Activated T-helper 17 cell treated with anti-CD3 and anti-CD28 coated beads, Interleukin-2, amount 50 U/mL, for 72 hours (primary cell): ENCODE measurements around the gene ETV3L. TPM values are rescaled to one million over a fixed set of nuclear protein-coding genes. Genes with fewer than 3 reads are reported as not detected.
A peak's percentile ranks its signal among the peaks of the same experiment; 100 is the strongest.
"Not testable (repeated sequence)": the region's sequence is repeated elsewhere in the genome, so short reads cannot be mapped to it uniquely, and the experiment has no call there.

Experiments used
- ATAC-seq: fragments of 150-1000 bp; cut with Tn5 transposase; replicated peaks from 2 replicates; pipeline ENCODE4 v1.10.0; 2021; ENCODE audit warnings: mild to moderate bottlenecking, moderate library complexity
- H3K27ac Mint-ChIP-seq: one replicate; pipeline ENCODE4 v1.8.0; 2022; ENCODE audit warnings: mixed read lengths
- H3K27me3 Mint-ChIP-seq: one replicate; pipeline ENCODE4 v1.8.0; 2022; ENCODE audit warnings: mixed read lengths
- H3K36me3 Mint-ChIP-seq: one replicate; pipeline ENCODE4 v1.8.0; 2022; ENCODE audit warnings: low read depth, mild to moderate bottlenecking, mixed read lengths
- H3K4me1 Mint-ChIP-seq: one replicate; pipeline ENCODE4 v1.8.0; 2022; ENCODE audit warnings: mixed read lengths
- H3K4me3 Mint-ChIP-seq: one replicate; pipeline ENCODE4 v1.8.0; 2022; ENCODE audit warnings: mild to moderate bottlenecking, mixed read lengths
- H3K9me3 Mint-ChIP-seq: one replicate; pipeline ENCODE4 v1.8.0; 2022; ENCODE audit warnings: mixed read lengths
- total RNA-seq, 2 donors: library from RNA; stranded (reverse); gene quantifications; one replicate each; pipeline ENCODE4 v1.2.3, GENCODE V29; 2022

Gene ETV3L
- total RNA-seq, 2 donors from 2014 or later = 0.26 TPM; not detected in 1

DNA sequence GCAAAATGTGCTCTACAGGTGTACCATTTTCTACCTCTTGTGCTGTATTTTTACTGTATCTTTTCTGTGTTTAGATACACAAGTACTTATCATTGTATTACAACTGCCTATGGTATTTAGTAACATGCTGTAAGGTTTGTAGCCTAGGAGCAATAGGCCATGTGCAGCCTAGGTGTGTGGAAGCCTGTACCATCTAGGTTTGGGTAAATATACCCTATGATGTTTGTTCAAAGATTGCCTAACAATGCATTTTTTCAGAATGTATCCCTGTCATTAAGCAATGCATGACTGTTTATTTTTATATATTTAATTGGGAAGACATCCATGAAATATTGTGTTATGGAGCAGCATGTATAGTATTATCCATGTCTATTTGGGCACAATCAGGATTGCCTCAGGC is 11.0 kb downstream of the ETV3L start:
- no peak overlapping the region for H3K4me3 Mint-ChIP-seq
- H3K4me1 Mint-ChIP-seq = no peaks in the 10 kb centered on the region
- H3K27ac Mint-ChIP-seq = no peak overlapping the region
- no peaks in the 10 kb centered on the region for H3K9me3 Mint-ChIP-seq
- no peaks in the 10 kb centered on the region for H3K27me3 Mint-ChIP-seq
- H3K36me3 Mint-ChIP-seq = no peaks in the 10 kb centered on the region
- no peak for ATAC-seq

DNA sequence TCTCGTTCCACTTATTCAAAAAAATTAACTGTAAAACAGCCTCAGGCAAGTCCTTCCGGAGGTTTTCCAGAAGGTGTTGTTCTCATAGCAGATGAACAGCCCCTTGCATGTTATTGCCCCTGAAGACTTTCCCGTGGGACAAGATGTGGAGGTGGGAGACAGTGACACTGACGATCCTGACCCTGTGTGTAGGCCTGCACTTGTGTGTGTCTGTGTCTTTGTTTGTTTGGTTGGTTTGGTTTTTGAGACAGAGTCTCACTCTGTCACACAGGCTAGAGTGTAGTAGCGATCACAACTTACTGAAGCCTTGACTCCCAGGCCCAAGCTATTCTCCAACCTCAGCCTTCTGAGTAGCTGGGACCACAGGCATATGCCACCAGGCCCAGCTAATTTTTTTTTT is 12.6 kb downstream of the ETV3L start:
- no peaks in the 10 kb centered on the region for H3K27me3 Mint-ChIP-seq
- H3K4me3 Mint-ChIP-seq = no peak overlapping the region
- no peaks in the 10 kb centered on the region for H3K9me3 Mint-ChIP-seq
- H3K36me3 Mint-ChIP-seq = no peaks in the 10 kb centered on the region
- no peak for ATAC-seq
- H3K27ac Mint-ChIP-seq = no peak overlapping the region
- H3K4me1 Mint-ChIP-seq = no peaks in the 10 kb centered on the region

DNA sequence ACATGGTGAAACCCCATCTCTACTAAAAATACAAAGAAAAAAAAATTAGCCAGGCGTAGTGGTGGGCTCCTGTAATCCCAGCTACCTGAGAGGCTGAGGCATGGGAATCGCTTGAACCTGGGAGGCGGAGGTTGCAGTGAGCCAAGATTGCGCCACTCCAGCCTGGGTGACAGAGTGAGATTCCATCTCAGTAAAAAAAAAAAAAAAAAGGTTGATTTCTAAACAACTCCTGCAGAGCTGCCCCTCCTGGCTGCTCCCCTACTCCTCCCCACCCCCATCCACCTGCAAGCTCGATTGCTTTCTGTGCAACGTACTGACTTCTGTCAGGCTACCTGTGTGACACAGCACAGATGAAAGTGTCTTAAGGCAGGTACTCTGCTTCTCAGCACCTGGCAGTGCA is 13.3 kb downstream of the ETV3L start:
- Mint-ChIP-seq H3K4me1 (no peaks in the 10 kb centered on the region), H3K36me3 (no peaks in the 10 kb centered on the region), H3K9me3 (no peaks in the 10 kb centered on the region), H3K27ac (no peak overlapping the region), H3K27me3 (no peaks in the 10 kb centered on the region), H3K4me3 (no peak overlapping the region)
- ATAC-seq = no peak

DNA sequence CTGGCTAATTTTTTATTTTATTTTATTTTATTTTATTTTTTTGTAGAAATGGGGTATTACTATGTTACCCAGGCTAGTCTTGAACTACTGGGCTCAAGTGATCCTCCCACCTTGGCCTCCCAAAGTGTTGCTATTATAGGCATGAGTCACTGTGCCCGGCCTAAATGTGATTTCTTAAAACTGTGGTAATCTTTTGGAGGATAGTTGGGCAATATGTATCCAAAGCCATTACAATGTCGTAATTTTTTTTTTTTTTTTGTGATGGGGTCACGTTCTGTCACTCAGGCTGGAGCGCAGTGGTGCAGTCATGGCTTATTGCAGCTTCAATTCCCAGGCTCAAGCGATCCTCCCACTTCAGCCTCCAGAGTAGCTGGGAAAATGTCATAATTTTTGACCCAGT is 14.2 kb downstream of the ETV3L start:
- peaks cover 3% of the 10 kb centered on the region for H3K27me3 Mint-ChIP-seq
- H3K4me3 Mint-ChIP-seq = no peak overlapping the region
- H3K36me3 Mint-ChIP-seq = no peaks in the 10 kb centered on the region
- H3K27ac Mint-ChIP-seq = no peak overlapping the region
- no peak for ATAC-seq
- H3K4me1 Mint-ChIP-seq = no peaks in the 10 kb centered on the region
- no peaks in the 10 kb centered on the region for H3K9me3 Mint-ChIP-seq

DNA sequence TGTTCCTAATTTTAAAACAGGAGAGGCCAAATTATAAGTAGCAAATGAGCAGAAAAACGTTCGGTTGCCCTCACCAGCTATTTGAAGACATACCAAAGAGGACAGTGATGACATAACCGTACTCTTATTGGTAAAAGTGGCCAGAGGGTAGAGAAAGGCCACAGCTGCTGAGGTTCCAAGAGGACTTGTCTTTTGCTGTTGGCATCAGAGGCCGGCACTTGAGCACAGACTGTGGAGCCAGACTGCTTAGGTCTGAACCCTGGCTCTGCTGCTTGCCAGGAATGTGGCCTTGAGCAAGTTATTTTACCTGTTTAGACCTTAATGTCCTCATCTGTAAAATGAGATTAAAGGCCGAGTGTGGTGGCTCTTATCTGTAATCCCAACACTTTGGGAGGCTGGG is 14.9 kb downstream of the ETV3L start:
- no peaks in the 10 kb centered on the region for H3K4me1 Mint-ChIP-seq
- peaks cover 5% of the 10 kb centered on the region for H3K27me3 Mint-ChIP-seq
- no peaks in the 10 kb centered on the region for H3K9me3 Mint-ChIP-seq
- no peaks in the 10 kb centered on the region for H3K36me3 Mint-ChIP-seq
- no peak overlapping the region for H3K4me3 Mint-ChIP-seq
- no peak overlapping the region for H3K27ac Mint-ChIP-seq
- ATAC-seq = no peak

DNA sequence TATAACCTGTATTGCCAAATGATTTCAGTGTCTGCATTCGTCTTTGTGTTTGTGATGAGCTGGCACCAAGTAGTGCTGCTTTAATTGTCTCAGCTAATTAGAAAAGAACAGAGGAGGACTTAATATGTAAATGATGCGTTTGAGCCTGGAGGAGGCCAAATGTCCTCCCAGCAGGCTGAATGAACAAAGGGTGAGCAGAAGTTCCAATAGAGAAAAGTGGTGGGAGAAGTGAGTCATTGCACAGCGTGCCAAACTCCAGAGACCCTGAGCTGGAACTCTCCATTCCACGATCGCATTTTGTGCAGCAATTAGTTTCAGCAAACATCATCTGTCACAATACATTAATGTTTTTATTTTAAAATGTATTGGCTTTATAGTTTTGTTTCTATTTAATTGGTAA is 17.9 kb downstream of the ETV3L start:
- Mint-ChIP-seq H3K4me1 (no peaks in the 10 kb centered on the region), H3K36me3 (no peaks in the 10 kb centered on the region), H3K4me3 (no peak overlapping the region), H3K9me3 (no peaks in the 10 kb centered on the region), H3K27me3 (peaks cover 17% of the 10 kb centered on the region), H3K27ac (no peak overlapping the region)
- ATAC-seq = no peak

DNA sequence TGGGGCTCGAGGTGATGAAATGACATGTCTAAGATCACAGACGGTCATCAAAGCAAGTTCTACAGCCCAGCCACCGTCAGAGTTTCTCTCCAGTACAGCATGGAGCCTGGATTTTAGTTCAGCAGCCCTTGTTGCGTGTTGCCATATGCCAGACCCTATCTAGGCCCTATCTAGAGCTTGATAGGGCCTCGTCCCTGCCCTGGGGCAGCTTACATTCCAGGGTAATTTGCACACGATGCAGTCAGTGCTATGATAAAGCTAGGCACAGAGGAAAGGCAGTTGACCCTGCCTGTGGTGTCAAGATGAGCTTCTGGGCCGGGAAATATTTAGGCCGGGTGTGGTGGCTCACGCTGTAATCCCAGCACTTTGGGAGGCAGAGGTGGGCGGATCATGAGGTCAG is 18.9 kb downstream of the ETV3L start:
- Mint-ChIP-seq H3K36me3 (no peaks in the 10 kb centered on the region), H3K9me3 (no peaks in the 10 kb centered on the region), H3K27me3 (peaks cover 17% of the 10 kb centered on the region), H3K4me1 (no peaks in the 10 kb centered on the region), H3K4me3 (no peak overlapping the region), H3K27ac (no peak overlapping the region)
- no peak for ATAC-seq

DNA sequence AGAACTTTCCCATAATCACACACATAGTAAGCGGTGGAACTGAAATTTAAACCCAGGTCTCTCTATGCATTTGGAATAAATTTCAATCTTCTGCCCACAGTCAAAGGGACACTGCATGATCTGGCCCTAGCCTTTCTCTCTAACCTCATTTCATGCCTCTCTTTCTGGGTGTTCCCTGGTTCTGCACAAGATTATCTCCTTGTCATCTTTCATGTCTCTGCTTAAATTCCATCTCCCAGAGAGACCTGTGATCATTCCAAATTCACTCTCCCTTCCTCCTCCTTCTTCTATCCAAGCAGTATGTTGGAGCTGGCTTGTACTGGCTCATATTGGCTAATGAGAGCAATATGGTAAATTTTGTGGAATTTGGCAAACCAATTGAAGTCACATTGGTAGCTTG is 22.2 kb downstream of the ETV3L start:
- ATAC-seq = no peak
- Mint-ChIP-seq H3K27me3 (peaks cover 27% of the 10 kb centered on the region), H3K36me3 (no peaks in the 10 kb centered on the region), H3K27ac (no peak overlapping the region), H3K9me3 (no peaks in the 10 kb centered on the region), H3K4me1 (peaks cover 7% of the 10 kb centered on the region), H3K4me3 (no peak overlapping the region)

DNA sequence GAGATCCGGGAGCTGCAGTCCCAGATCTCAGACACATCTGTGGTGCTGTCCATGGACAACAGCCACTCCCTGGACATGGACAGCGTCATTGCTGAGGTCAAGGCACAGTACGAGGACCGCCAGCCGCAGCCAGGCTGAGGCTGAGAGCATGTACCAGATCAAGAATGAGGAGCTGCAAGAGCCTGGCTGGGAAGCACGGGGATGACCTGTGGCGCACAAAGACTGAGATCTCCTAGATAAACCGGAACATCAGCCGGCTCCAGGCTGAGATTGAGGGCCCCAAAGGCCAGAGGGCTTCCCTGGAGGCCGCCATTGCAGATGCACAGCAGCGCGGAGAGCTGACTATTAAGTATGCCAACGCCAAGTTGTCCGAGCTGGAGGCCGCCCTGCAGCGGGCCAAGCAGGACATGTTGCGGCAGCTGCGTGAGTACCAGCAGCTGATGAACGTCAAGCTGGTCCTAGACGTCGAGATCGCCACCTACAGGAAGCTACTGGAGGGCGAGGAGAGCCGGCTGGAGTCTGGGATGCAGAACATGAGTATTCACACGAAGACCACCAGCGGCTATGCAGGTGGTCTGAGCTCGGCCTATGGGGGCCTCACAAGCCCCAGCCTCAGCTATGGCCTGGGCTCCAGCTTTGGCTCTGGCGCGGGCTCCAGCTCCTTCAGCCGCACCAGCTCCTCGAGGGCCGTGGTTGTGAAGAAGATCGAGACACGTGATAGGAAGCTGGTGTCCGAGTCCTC is 25.5 kb downstream of the ETV3L start:
- ATAC-seq = no peak
- Mint-ChIP-seq H3K4me3 (peak overlapping the region; percentile 24), H3K27me3 (peaks cover 22% of the 10 kb centered on the region), H3K36me3 (no peaks in the 10 kb centered on the region), H3K4me1 (peaks cover 7% of the 10 kb centered on the region), H3K9me3 (no peaks in the 10 kb centered on the region), H3K27ac (no peak overlapping the region)

DNA sequence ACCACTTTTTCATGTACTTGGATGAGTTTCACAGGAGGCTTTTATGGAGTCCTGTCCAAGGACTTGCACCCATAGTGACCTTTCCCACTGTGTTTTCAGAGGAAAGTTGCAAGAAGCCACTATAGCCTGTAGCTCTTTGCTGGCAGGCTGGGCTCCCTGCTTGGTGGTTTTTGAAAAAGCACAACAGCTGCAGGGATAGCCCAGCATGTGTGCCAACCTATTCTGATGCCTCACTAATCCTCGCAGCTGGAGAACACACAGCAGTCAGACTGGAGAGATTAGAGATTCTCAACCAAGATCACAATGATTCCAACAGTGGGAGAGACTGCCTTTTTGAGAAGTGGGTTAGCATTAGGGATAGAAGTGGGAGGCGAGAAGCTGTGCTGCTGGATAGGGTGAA is 30.0 kb downstream of the ETV3L start:
- H3K4me1 Mint-ChIP-seq = peaks cover 7% of the 10 kb centered on the region
- peaks cover 18% of the 10 kb centered on the region for H3K27me3 Mint-ChIP-seq
- ATAC-seq = no peak
- H3K4me3 Mint-ChIP-seq = no peak overlapping the region
- H3K27ac Mint-ChIP-seq = no peak overlapping the region
- H3K9me3 Mint-ChIP-seq = no peaks in the 10 kb centered on the region
- H3K36me3 Mint-ChIP-seq = no peaks in the 10 kb centered on the region

DNA sequence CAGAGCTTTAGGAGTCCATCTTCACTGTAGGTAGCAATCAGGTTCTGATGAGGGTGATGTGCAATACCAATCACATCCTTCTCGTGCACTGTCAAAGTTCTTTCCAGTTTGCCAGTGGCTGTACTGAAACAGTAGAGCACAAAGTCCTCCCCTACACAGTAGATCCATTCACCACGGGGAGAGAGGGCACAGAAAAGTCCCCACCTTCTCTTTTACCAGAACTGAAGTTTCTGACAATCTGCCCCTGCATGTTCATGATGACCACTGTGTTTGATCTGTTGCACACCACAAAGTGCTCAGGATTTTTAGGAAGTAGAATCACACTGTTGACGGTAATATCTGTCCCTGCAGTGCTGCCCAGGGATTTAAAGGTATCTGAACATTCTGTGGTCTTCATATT is 40.4 kb downstream of the ETV3L start:
- not testable (repeated sequence) for H3K36me3 Mint-ChIP-seq, ATAC-seq, H3K4me3 Mint-ChIP-seq, H3K9me3 Mint-ChIP-seq, H3K4me1 Mint-ChIP-seq, H3K27ac Mint-ChIP-seq
- peaks cover 27% of the 10 kb centered on the region for H3K27me3 Mint-ChIP-seq

DNA sequence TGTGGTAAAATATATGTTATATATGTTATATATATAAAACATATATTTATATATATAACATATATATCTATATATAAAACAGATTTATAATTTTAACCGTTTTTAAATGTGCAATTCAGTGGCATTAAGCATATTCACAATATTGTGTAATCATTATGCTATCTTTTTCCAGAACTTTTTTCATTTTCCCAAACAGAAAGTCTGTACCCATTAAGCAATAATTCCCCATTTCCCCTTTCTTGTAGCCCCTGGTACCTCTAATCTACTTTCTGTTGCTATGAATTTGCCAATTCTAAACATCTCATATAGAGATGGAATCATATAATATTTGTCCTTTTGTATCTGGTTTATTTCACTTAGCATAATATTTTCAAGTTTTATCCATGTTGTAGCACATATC is 43.3 kb downstream of the ETV3L start:
- Mint-ChIP-seq H3K4me1 (no peaks in the 10 kb centered on the region), H3K9me3 (peaks cover 4% of the 10 kb centered on the region), H3K36me3 (no peaks in the 10 kb centered on the region), H3K4me3 (no peak overlapping the region), H3K27me3 (peaks cover 41% of the 10 kb centered on the region), H3K27ac (no peak overlapping the region)
- ATAC-seq = no peak

DNA sequence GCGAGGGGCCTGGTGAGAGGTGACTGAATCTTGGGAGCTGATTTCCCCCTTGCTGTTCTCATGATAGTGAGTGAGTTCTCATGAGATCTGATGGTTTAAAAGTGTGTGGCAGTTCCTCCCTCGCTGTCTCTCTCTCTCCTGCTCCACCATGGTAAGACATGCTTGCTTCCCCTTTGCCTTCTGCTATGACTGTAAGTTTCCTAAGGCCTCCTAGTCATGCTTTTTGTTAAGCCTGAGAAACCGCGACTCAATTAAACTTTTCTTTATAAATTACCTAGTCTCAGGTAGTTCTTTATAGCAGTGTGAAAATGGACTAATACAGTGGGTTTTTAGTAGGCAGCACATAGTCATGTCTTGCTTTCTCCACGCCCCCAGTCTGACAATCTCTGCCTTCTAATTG is 43.9 kb downstream of the ETV3L start:
- not testable (repeated sequence) for H3K9me3 Mint-ChIP-seq, ATAC-seq, H3K4me1 Mint-ChIP-seq, H3K36me3 Mint-ChIP-seq, H3K4me3 Mint-ChIP-seq, H3K27ac Mint-ChIP-seq
- peaks cover 44% of the 10 kb centered on the region for H3K27me3 Mint-ChIP-seq

DNA sequence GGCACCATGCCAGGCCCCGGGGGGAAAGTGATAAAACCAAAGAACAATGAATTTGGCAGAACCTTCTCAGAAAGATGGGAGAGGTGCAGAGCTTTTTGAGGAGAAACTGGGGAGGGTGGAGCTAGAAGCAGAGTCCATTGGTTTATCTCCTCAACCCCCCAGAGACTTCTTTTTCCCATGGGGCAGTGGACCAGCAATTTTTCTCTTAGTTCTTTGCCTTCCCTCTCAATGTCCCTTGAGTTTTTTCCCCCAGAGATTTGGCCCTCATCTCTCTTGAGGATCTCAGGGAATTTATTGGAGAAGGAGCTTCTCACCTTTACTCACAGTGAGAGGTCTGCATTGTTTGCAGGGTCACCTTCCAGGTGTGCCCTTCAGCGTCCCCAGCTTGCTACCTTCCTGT is 48.8 kb downstream of the ETV3L start:
- no peak overlapping the region for H3K4me3 Mint-ChIP-seq
- no peaks in the 10 kb centered on the region for H3K9me3 Mint-ChIP-seq
- ATAC-seq = no peak
- no peak overlapping the region for H3K27ac Mint-ChIP-seq
- H3K27me3 Mint-ChIP-seq = peaks cover 45% of the 10 kb centered on the region
- peaks cover 5% of the 10 kb centered on the region for H3K4me1 Mint-ChIP-seq
- H3K36me3 Mint-ChIP-seq = peaks cover 5% of the 10 kb centered on the region

DNA sequence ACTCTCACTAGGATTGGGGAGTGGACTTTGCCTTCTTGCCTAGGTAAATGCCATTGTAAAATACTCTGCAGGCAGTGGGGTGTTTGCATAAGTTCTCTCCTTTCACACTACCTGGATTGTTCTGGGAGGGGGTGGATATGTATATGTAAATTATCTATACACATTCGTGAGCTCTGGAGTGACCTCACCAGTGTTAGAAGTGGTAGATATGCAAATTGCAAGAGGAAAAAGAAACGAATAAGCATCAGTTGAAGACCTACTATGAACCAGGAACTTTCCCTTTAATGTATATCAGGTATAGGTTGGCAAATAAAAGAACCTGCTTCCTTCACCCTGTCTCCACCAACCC is 52.6 kb downstream of the ETV3L start:
- Mint-ChIP-seq H3K36me3 (peaks cover 5% of the 10 kb centered on the region), H3K4me1 (peaks cover 5% of the 10 kb centered on the region), H3K4me3 (peak overlapping the region; percentile 89), H3K27ac (no peak overlapping the region), H3K27me3 (peaks cover 58% of the 10 kb centered on the region), H3K9me3 (no peaks in the 10 kb centered on the region)
- ATAC-seq = no peak
